Measurements from ENCODE around the gene USP5.
"Not testable (repeated sequence)": the region's sequence is repeated elsewhere in the genome, so short reads cannot be mapped to it uniquely, and the experiment has no call there.

USP5 gene

DNA sequence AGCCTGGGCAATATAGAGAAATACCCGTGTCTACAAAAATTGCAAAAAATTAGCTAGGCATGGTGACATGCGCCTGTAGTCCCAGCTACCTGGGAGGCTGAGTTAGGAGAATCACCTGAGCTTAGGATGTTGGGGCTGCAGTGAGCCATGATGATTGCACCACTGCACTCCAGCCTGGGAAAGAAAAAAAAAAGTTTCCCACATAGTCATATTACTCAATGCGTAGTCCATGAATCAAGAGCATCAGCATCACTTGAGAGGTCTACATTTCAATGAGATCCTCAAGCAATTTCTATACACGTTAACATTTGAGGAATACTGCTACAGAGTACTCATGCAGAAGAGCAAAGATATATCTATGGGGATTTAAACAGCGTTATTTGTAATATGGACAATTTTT, 47.5 kb downstream of the USP5 start:
- no peak overlapping the region for H3K4me3 ChIP-seq (ENCODE audit: low read length)
- DNase-seq (ENCODE audit: low read depth), result peak; percentile 35
- no peak for TF ChIP-seq CTCF (IDR thresholded peaks at IDR 0.05; ENCODE audit: insufficient read depth, low read depth, low read length, missing control alignments)

- TF ChIP-seq CTCF (IDR thresholded peaks at IDR 0.05; ENCODE audit: insufficient read depth, low read depth, low read length, missing control alignments), result no peak
- H3K4me3 ChIP-seq (ENCODE audit: low read length), result no peak overlapping the region
- DNase-seq (ENCODE audit: low read depth), result no peak
Observed at GRCh38 chr12:6899837-6900519, 48.0 kb downstream of the USP5 start.

DNA sequence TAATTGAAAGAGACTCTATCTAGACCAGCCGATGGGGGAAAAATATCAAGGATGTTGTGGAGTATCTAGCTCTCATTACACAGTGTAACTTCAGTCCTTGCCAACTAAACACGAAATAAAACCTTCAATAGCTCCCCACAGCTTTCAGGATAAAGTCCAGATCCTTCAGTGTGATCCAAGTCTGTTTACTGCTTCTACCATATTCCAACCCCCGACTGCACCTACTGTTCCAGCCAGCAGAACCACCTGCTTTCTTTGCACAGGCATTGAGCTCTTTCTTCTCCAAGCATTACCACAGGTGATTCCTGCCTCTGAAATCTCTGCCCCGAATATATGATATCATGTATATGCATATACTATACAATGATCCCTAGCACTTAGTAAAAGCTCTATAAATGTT, 50.5 kb downstream of the USP5 start:
- H3K4me3 ChIP-seq (ENCODE audit: low read length), result no peak overlapping the region
- no peak for DNase-seq (ENCODE audit: low read depth)
- no peak for TF ChIP-seq CTCF (IDR thresholded peaks at IDR 0.05; ENCODE audit: insufficient read depth, low read depth, low read length, missing control alignments)

GRCh38 chr12:6903722-6904121, 51.8 kb downstream of the USP5 start:
- no peak for TF ChIP-seq CTCF (IDR thresholded peaks at IDR 0.05; ENCODE audit: insufficient read depth, low read depth, low read length, missing control alignments)
- no peak for DNase-seq (ENCODE audit: low read depth)
- H3K4me3 ChIP-seq (ENCODE audit: low read length), result no peak overlapping the region

- TF ChIP-seq CTCF (IDR thresholded peaks at IDR 0.05; ENCODE audit: insufficient read depth, low read depth, low read length, missing control alignments), result no peak
- peak; percentile 97 for DNase-seq (ENCODE audit: low read depth)
- H3K4me3 ChIP-seq (ENCODE audit: low read length), result peak within 1 kb of the TSS; percentile 79
Observed at GRCh38 chr12:6904280-6905276, 52.6 kb downstream of the USP5 start, which contains the start of gene LRRC23. LRRC23 (plus strand) TSS chr12:6904822; CDS start chr12:6905634, 812 bp downstream.

DNA sequence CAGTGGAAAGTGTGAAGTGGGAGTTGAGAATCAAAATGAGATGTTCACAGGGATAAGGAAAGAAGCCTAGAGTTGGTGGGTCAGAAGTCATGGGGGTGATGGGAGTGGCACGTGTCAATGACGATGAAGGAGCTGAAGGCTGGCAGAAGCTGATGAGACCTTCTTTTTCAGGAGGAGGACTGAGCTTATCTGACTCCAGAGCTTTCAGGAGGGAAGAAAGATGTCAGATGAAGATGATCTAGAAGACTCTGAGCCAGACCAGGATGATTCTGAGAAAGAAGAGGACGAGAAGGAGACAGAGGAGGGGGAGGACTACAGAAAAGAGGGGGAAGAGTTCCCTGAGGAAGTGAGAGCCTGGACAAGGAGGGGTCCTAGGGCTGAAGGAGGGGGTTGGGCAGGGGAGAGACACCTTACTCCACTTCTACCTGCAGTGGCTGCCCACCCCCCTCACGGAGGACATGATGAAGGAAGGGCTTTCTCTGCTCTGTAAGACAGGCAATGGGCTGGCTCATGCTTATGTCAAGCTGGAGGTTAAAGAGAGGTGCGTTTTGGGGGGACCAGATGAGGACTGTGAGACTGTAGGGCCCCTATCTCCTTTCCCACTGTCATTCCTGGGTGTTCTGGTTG, 53.6 kb downstream of the USP5 start:
- DNase-seq (ENCODE audit: low read depth), result no peak
- peak overlapping the region; percentile 79 for H3K4me3 ChIP-seq (ENCODE audit: low read length)
- TF ChIP-seq CTCF (IDR thresholded peaks at IDR 0.05; ENCODE audit: insufficient read depth, low read depth, low read length, missing control alignments), result no peak

DNA sequence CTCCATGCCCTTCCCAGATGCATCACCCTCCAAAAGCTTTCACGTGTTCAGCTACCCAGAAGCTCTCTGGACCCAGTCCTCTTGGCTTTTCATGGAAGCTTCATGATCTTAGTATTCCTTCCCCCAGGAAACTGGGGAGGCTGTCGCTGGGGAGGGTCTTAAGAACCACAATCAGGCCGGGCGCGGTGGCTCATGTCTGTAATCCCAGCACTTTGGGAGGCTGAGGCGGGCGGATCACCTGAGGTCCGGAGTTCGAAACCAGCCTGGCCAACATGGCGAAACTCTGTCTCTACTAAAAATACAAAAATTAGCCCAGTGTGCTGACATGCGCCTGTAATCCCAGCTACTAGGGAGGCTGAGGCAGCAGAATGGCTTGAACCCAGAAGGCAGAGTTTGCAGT, 56.2 kb downstream of the USP5 start:
- not testable (repeated sequence) for H3K4me3 ChIP-seq (ENCODE audit: low read length); DNase-seq (ENCODE audit: low read depth)

Measured in epithelial cell of esophagus (primary cell).